ENCODE measurements around the gene SPATA2L.

- TF ChIP-seq CTCF (conservative IDR thresholded peaks at IDR 0.05; ENCODE audit: low read depth, low read length) (no peak), EZH2 (IDR thresholded peaks at IDR 0.05; ENCODE audit: low read length, unreplicated experiment) (no peak)
Observed at GRCh38 chr16:89668790-89669158, 32.7 kb downstream of the SPATA2L start.
